Astrocyte of the spinal cord (primary cell): ENCODE measurements around the gene KRTAP10-4.

Experiments used
- DNase-seq: peaks from one replicate; pipeline ENCODE4 v3.0.0; 2011; ENCODE audit warnings: low read depth, low spot score
- H3K4me3 ChIP-seq: 2 replicates; pipeline ENCODE4 v1.5.1; 2011; ENCODE audit warnings: low read depth, mild to moderate bottlenecking, low read length, moderate library complexity
- CTCF ChIP-seq: IDR thresholded peaks from 2 replicates; pipeline ENCODE4 v1.5.1; 2012; ENCODE audit warnings: low read depth, mild to moderate bottlenecking, low read length, inconsistent platforms
- in situ Hi-C: cut with HindIII; loops from 2 replicates; pipeline ENCODE4 v1.10.0; 2017; ENCODE audit warnings: low sequenced_read_pairs

Gene KRTAP10-4

GRCh38 chr21:44531606-44532564, 41.6 kb upstream of the KRTAP10-4 start:
- H3K4me3 ChIP-seq: no peak overlapping the region
- no peak for TF ChIP-seq CTCF
- in situ Hi-C loops: no loop called here
- DNase-seq: no peak

DNA sequence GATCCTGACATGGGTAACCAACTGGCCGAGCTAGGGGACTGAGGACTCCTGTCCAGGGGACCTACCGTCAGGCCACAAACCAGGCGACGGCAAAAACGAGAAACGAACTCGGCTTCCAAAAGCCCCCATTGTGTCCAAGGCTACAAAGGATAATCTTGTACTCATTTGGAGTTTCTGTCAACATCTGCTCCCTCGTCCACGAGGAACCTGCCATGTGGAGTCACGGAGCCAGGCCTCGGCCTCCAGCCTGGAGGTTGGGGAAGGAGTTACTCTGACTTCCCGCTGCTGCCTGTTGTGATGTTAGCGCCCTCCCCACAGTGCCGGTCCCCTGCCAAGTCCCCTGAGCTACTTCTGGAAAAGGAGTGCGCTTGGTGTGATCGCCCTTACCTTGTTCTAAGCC, 40.8 kb upstream of the KRTAP10-4 start:
- in situ Hi-C loops: no loop called here
- no peak overlapping the region for H3K4me3 ChIP-seq
- DNase-seq: no peak
- no peak for TF ChIP-seq CTCF

DNA sequence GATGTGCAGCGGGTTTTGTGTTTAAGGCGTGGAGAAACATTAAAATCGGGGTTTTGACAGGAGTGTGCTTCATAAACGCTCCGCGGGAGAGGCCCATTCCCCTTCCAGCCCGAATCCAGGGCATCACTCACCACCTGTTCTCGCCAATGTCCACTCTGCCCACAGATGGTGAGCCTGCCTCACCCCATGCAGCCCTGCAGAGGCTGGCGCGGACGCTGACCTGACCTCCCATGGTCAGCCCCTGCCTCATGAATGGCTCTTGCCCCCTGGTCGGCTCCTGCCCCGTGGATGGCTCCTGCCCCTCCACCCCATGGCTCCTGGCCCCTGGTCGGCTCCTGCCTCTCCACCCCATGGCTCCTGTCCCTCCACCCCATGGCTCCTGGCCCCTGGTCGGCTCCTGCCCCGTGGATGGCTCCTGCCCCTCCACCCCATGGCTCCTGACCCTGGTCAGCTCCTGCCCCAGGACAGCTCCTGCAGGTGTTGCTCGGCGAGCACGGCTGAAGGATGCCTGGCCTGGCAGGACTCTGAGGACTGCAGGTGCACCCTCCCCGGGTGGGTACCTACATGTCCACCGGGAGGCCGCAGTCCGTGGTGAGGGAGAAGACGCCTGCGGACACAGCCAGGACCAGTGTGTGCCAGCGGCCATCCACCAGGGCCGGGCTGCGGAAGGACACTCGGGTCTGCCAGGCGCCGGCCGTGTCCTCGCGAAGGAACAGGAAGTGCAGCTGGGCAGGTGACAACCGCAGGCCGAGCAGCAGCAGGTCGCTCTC, 40.2 kb upstream of the KRTAP10-4 start:
- in situ Hi-C loops: no loop called here
- TF ChIP-seq CTCF: no peak
- no peak for DNase-seq

GRCh38 chr21:44533891-44534627, 39.5 kb upstream of the KRTAP10-4 start:
- H3K4me3 ChIP-seq: no peak overlapping the region
- no peak for DNase-seq
- in situ Hi-C loops: no loop called here
- no peak for TF ChIP-seq CTCF

More for the DNA sequence above, 40.2 kb upstream of the KRTAP10-4 start:
- no peak overlapping the region for H3K4me3 ChIP-seq

DNA sequence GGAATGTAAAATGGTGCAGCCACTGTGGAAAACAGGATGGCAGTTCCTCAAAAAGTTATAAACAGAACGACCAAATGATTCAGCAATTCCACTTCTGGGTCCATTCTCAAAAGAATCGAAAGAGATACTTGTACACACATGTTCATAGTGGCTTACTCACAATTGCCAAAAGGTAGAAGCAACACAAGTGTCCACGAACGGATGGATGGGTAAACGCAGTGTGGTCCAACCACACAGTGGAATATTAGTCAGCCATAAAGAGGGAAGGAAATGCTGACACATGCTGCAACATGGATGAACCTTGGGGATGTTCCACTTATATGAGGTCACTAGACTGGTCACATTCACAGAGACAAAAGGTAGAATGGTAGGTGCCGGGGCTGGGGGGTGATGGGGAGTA, 38.8 kb upstream of the KRTAP10-4 start:
- no peak overlapping the region for H3K4me3 ChIP-seq
- in situ Hi-C loops: no loop called here
- no peak for DNase-seq
- no peak for TF ChIP-seq CTCF

- in situ Hi-C loops: no loop called here
- no peak for DNase-seq
- no peak overlapping the region for H3K4me3 ChIP-seq
- TF ChIP-seq CTCF: no peak
Observed at GRCh38 chr21:44535963-44536362, 37.6 kb upstream of the KRTAP10-4 start.
